H1 (cell line): Measurements from ENCODE around the gene NHS. TPM values are rescaled to one million over a fixed set of nuclear protein-coding genes. Genes with fewer than 3 reads are reported as not detected.

Experiments used
- CTCF ChIA-PET: fragments of 300-600 bp; sonication (Branson Sonifier 250); formaldehyde crosslinking; loops from one replicate; lab custom pipeline; 2021; ENCODE audit not compliant: partially characterized antibody; lab: Charles Lee
- POLR2A ChIA-PET: fragments of 300-600 bp; sonication (Branson Sonifier 250); formaldehyde crosslinking; loops from one replicate; lab custom pipeline; 2021; ENCODE audit warnings: inconsistent platforms; ENCODE audit not compliant: partially characterized antibody; lab: Charles Lee
- DNase-seq, 2 experiments: peaks; one replicate each; pipeline versions ENCODE4 v3.0.0 to v3.0.0-alpha.2; 2010 to 2022; ENCODE audit warnings: low spot score in 2 of 2, low read depth in 1 of 2, mixed read lengths in 1 of 2
- FAIRE-seq: peaks from 2 replicates; lab custom pipeline; 2011; peaks lifted over from hg19 to GRCh38; lab: Jason Lieb, UNC
- H2AFZ ChIP-seq: 2 replicates; pipeline ENCODE4 v1.8.1; 2012; ENCODE audit warnings: low read length, inconsistent platforms
- H2AK5ac ChIP-seq: 2 replicates; pipeline ENCODE4 v1.6.1; 2013; ENCODE audit warnings: low read depth, low read length
- H2BK120ac ChIP-seq: replicated peaks from 2 replicates; pipeline ENCODE3; 2013; ENCODE audit warnings: low read depth, low read length, inconsistent platforms
- H2BK12ac ChIP-seq: 2 replicates; pipeline ENCODE4 v1.6.1; 2013; ENCODE audit warnings: low read depth, low read length
- H2BK15ac ChIP-seq: 2 replicates; pipeline ENCODE4 v1.6.1; 2013; ENCODE audit warnings: low read length
- H2BK20ac ChIP-seq: 2 replicates; pipeline ENCODE4 v1.6.1; 2013; ENCODE audit warnings: low read length
- H2BK5ac ChIP-seq: 2 replicates; pipeline ENCODE4 v1.6.1; 2013; ENCODE audit warnings: low read depth, low read length
- H3K14ac ChIP-seq: 2 replicates; pipeline ENCODE4 v1.6.1; 2013; ENCODE audit warnings: inconsistent platforms; ENCODE audit not compliant: insufficient read length
- H3K18ac ChIP-seq: 2 replicates; pipeline ENCODE4 v1.6.1; 2013; ENCODE audit warnings: low read length; ENCODE audit errors: extremely low read depth
- H3K23ac ChIP-seq: 2 replicates; pipeline ENCODE4 v1.6.1; 2013; ENCODE audit warnings: inconsistent platforms; ENCODE audit not compliant: insufficient read length
- H3K23me2 ChIP-seq: 2 replicates; pipeline ENCODE4 v1.6.1; 2013; ENCODE audit warnings: low read depth, low read length
- H3K27ac ChIP-seq: 2 replicates; pipeline ENCODE4 v1.6.1; 2011; ENCODE audit warnings: low read depth, low read length, inconsistent platforms
- H3K27me3 ChIP-seq, 4 experiments: replicated peaks in 1 of 4; 1 replicate in 1 of 4; 2 replicates in 3 of 4; pipeline versions ENCODE4 v1.6.1 to v1.8.1; 2011 to 2013; ENCODE audit warnings: low read length in 3 of 4, mild to moderate bottlenecking in 3 of 4, inconsistent platforms in 2 of 4, mixed read lengths in 2 of 4, moderate library complexity in 1 of 4; ENCODE audit not compliant: control insufficient read depth in 3 of 4, insufficient read depth in 3 of 4; ENCODE audit errors: extremely low read depth in 1 of 4
- H3K36me3 ChIP-seq, 4 experiments: 2 replicates each; pipeline versions ENCODE4 v1.6.1 to v1.8.1; 2011 to 2013; ENCODE audit warnings: mild to moderate bottlenecking in 4 of 4, low read length in 3 of 4, moderate library complexity in 2 of 4, control low read depth in 1 of 4, inconsistent platforms in 1 of 4; ENCODE audit not compliant: insufficient read depth in 4 of 4, control insufficient read depth in 2 of 4
- H3K4ac ChIP-seq: replicated peaks from 2 replicates; pipeline ENCODE3; 2013; ENCODE audit warnings: low read length, low read depth, mixed read lengths, inconsistent platforms; ENCODE audit not compliant: insufficient read length
- H3K4me1 ChIP-seq, 4 experiments: replicated peaks in 1 of 4; 1 replicate in 1 of 4; 2 replicates in 3 of 4; pipeline versions ENCODE4 v1.6.1 to v1.8.1; 2011 to 2013; ENCODE audit warnings: low read length in 3 of 4, inconsistent platforms in 2 of 4, mixed read lengths in 1 of 4; ENCODE audit not compliant: insufficient read depth in 4 of 4, control insufficient read depth in 3 of 4
- H3K4me2 ChIP-seq, 2 experiments: 2 replicates each; pipeline versions ENCODE4 v1.6.1 to v1.8.1; 2011 to 2013; ENCODE audit warnings: low read depth in 2 of 2, low read length in 2 of 2, control low read depth in 1 of 2, inconsistent platforms in 1 of 2, mild to moderate bottlenecking in 1 of 2; ENCODE audit not compliant: insufficient read depth in 1 of 2
- H3K4me3 ChIP-seq, 4 experiments: fragments of 200-600, 300-600 bp in 1 of 4; sonication (generic), shearing (Covaris generic), sonication (Bioruptor Twin) in 1 of 4; 2 replicates each; pipeline versions ENCODE4 v1.5.1 to v1.8.1; 2011 to 2016; ENCODE audit warnings: low read length in 4 of 4, low read depth in 3 of 4, control low read depth in 2 of 4, inconsistent platforms in 2 of 4, mild to moderate bottlenecking in 2 of 4, mixed read lengths in 1 of 4, moderate library complexity in 1 of 4; ENCODE audit not compliant: insufficient read depth in 2 of 4; ENCODE audit errors: extremely low read depth in 1 of 4
- H3K56ac ChIP-seq: replicated peaks from 2 replicates; pipeline ENCODE3; 2013; ENCODE audit warnings: low read depth, mild to moderate bottlenecking, mixed read lengths, low read length, inconsistent platforms; ENCODE audit not compliant: insufficient read length
- H3K79me1 ChIP-seq: 2 replicates; pipeline ENCODE4 v1.6.1; 2013; ENCODE audit warnings: low read depth, low read length, control low read depth
- H3K79me2 ChIP-seq, 2 experiments: 2 replicates each; pipeline versions ENCODE4 v1.6.1 to v1.8.1; 2012 to 2013; ENCODE audit warnings: low read length in 2 of 2, mild to moderate bottlenecking in 2 of 2, inconsistent platforms in 1 of 2; ENCODE audit not compliant: insufficient read depth in 2 of 2, control insufficient read depth in 1 of 2
- H3K9ac ChIP-seq, 4 experiments: replicated peaks in 1 of 4; 1 replicate in 1 of 4; 2 replicates in 3 of 4; pipeline versions ENCODE4 v1.6.1 to v1.8.1; 2011 to 2013; ENCODE audit warnings: low read depth in 3 of 4, low read length in 3 of 4, control low read depth in 2 of 4, mild to moderate bottlenecking in 2 of 4, moderate library complexity in 2 of 4, inconsistent platforms in 1 of 4; ENCODE audit errors: extremely low read depth in 1 of 4
- H3K9me3 ChIP-seq, 2 experiments: 2 replicates each; pipeline versions ENCODE4 v1.6.1 to v1.8.1; 2012 to 2013; ENCODE audit warnings: mild to moderate bottlenecking in 2 of 2, moderate library complexity in 2 of 2, control low read depth in 1 of 2, inconsistent platforms in 1 of 2, low read depth in 1 of 2, low read length in 1 of 2, mixed read lengths in 1 of 2; ENCODE audit not compliant: insufficient read depth in 2 of 2
- H4K20me1 ChIP-seq, 2 experiments: replicated peaks in 1 of 2; 2 replicates each; pipeline versions ENCODE3 to v1.8.1; 2011 to 2013; ENCODE audit warnings: inconsistent platforms in 2 of 2, low read length in 2 of 2, mild to moderate bottlenecking in 1 of 2; ENCODE audit not compliant: insufficient read depth in 2 of 2, control insufficient read depth in 1 of 2
- H4K5ac ChIP-seq: 2 replicates; pipeline ENCODE4 v1.6.1; 2013; ENCODE audit warnings: low read length, low read depth, mixed read lengths, inconsistent platforms; ENCODE audit not compliant: insufficient read length
- H4K8ac ChIP-seq: 2 replicates; pipeline ENCODE4 v1.8.0; 2013; ENCODE audit warnings: mild to moderate bottlenecking, moderate library complexity, low read length, inconsistent platforms; ENCODE audit not compliant: insufficient read depth; ENCODE audit errors: extremely low read depth
- H4K91ac ChIP-seq: replicated peaks from 2 replicates; pipeline ENCODE3; 2013; ENCODE audit warnings: low read length, mixed read lengths, inconsistent platforms; ENCODE audit not compliant: insufficient read length
- EGR1 ChIP-seq: IDR thresholded peaks from 2 replicates; pipeline ENCODE4 v1.6.1; 2011; ENCODE audit warnings: low read depth, low read length, borderline replicate concordance
- JUN ChIP-seq: IDR thresholded peaks from 2 replicates; pipeline ENCODE4 v1.6.1; 2011; ENCODE audit warnings: low read depth, mild to moderate bottlenecking, improper control_type of control experiment, low read length
- RFX5 ChIP-seq: IDR thresholded peaks from 2 replicates; pipeline ENCODE4 v1.6.1; 2011; ENCODE audit warnings: low read depth, low read length, improper control_type of control experiment, borderline replicate concordance
- WGBS, 2 experiments: shearing (Covaris generic) in 1 of 2; methylation state at CpG; one replicate each; pipeline versions ENCODE4 v1.1.6 to v1.1.7; 2013 to 2015; ENCODE audit warnings: low lambda C conversion rate in 2 of 2, mixed read lengths in 2 of 2, inconsistent platforms in 1 of 2, low coverage in 1 of 2, missing lambda C conversion rate in 1 of 2; ENCODE audit not compliant: insufficient replicate concordance in 2 of 2, insufficient coverage in 1 of 2, insufficient read length in 1 of 2; ENCODE audit errors: extremely low coverage in 1 of 2, missing lambda C conversion rate in 1 of 2; 5-methylcytosine and 5-hydroxymethylcytosine counted together
- polyA plus RNA-seq, 7 experiments: library from polyadenylated mRNA; depleted of rRNA in 3 of 7; stranded (reverse) in 5 of 7; unstranded in 2 of 7; fragments of >200 nt in 5 of 7; fragments of 200-250 nt in 2 of 7; gene quantifications; 1 replicate in 5 of 7; 2 replicates in 1 of 7; 4 replicates in 1 of 7; pipeline versions ENCODE4 v1.2.1 to v1.2.3, GENCODE V29; 2011 to 2013; ENCODE audit warnings: missing spikeins in 2 of 7, mixed read lengths in 2 of 7
- total RNA-seq: library from RNA; stranded (reverse); fragmentation: NEBNext Ultra II Directional; extraction: Animal tissue kit (Norgen Biotek cat#: 25700); gene quantifications from 2 replicates; pipeline ENCODE4 v1.2.1, GENCODE V29; 2021
- TF ChIP-seq, protein P1 (sequence below): IDR thresholded peaks from 2 replicates; pipeline ENCODE4 v1.6.1; 2012; ENCODE audit warnings: inconsistent platforms
- TF ChIP-seq, protein P2 (sequence below): IDR thresholded peaks from 2 replicates; pipeline ENCODE4 v1.6.1; 2012; ENCODE audit warnings: low read length, inconsistent platforms

NHS gene
- total and polyA plus RNA-seq, 2 of the 8 experiments (the other 6 are each of a cell fraction or from before 2014, with no cell fraction given), result 2.2 to 6.7 TPM

GRCh38 chrX:17769701-17770269, 394.8 kb downstream of the NHS start:
- H4K5ac ChIP-seq, result no peak overlapping the region
- no peaks in the 10 kb centered on the region for H3K9me3 ChIP-seq
- H2BK12ac ChIP-seq, result no peak overlapping the region
- H2AFZ ChIP-seq, result no peak overlapping the region
- H2BK120ac ChIP-seq, result no peak overlapping the region
- H3K18ac ChIP-seq, result no peak overlapping the region
- H3K56ac ChIP-seq, result no peak overlapping the region
- H3K4me3 ChIP-seq, result no peak overlapping the region
- no peaks in the 10 kb centered on the region for H3K36me3 ChIP-seq
- H2BK15ac ChIP-seq, result no peak overlapping the region
- POLR2A ChIA-PET, result no interaction called here
- CTCF ChIA-PET, result no interaction called here
- no peak overlapping the region for H2BK20ac ChIP-seq
- H3K23me2 ChIP-seq, result no peaks in the 10 kb centered on the region
- H3K14ac ChIP-seq, result no peak overlapping the region
- no peak for DNase-seq
- H2AK5ac ChIP-seq, result no peak overlapping the region
- H3K4ac ChIP-seq, result no peak overlapping the region
- no peaks in the 10 kb centered on the region; a peak in 1 of 7 replicates for H3K27me3 ChIP-seq
- H3K9ac ChIP-seq, result no peak overlapping the region
- FAIRE-seq, result no peak
- no peak overlapping the region for H3K27ac ChIP-seq
- H4K91ac ChIP-seq, result no peak overlapping the region
- H3K79me1 ChIP-seq, result no peaks in the 10 kb centered on the region
- H3K79me2 ChIP-seq, result no peaks in the 10 kb centered on the region
- H3K23ac ChIP-seq, result no peak overlapping the region
- no peaks in the 10 kb centered on the region for H4K20me1 ChIP-seq
- WGBS, 2 experiments, result 78% methylated on average over 3 of the region's 3 CpGs; no CpG with 5 or more reads in 1 of the 2 experiments
- H3K4me1 ChIP-seq, result no peaks in the 10 kb centered on the region
- no peak overlapping the region for H4K8ac ChIP-seq
- no peak overlapping the region for H3K4me2 ChIP-seq
- no peak overlapping the region for H2BK5ac ChIP-seq
- TF ChIP-seq JUN (no peak), EGR1 (no peak), RFX5 (no peak)
- TF ChIP-seq, protein P1, sequence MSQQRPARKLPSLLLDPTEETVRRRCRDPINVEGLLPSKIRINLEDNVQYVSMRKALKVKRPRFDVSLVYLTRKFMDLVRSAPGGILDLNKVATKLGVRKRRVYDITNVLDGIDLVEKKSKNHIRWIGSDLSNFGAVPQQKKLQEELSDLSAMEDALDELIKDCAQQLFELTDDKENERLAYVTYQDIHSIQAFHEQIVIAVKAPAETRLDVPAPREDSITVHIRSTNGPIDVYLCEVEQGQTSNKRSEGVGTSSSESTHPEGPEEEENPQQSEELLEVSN, result no peak
- TF ChIP-seq, protein P2, sequence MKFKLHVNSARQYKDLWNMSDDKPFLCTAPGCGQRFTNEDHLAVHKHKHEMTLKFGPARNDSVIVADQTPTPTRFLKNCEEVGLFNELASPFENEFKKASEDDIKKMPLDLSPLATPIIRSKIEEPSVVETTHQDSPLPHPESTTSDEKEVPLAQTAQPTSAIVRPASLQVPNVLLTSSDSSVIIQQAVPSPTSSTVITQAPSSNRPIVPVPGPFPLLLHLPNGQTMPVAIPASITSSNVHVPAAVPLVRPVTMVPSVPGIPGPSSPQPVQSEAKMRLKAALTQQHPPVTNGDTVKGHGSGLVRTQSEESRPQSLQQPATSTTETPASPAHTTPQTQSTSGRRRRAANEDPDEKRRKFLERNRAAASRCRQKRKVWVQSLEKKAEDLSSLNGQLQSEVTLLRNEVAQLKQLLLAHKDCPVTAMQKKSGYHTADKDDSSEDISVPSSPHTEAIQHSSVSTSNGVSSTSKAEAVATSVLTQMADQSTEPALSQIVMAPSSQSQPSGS, result no peak
